ENCODE measurements around the gene RAVER2.
A peak's percentile ranks its signal among the peaks of the same experiment; 100 is the strongest.

RAVER2 gene

GRCh38 chr1:64877151-64877550 is 132.3 kb downstream of the RAVER2 start:
- no peak for DNase-seq (ENCODE audit: low read depth)

GRCh38 chr1:64877598-64877997 is 132.7 kb downstream of the RAVER2 start:
- no peak for DNase-seq (ENCODE audit: low read depth)

- no peak for DNase-seq (ENCODE audit: low read depth)
Measured at GRCh38 chr1:64878090-64878489, 133.2 kb downstream of the RAVER2 start.

GRCh38 chr1:64878931-64879611 is 134.2 kb downstream of the RAVER2 start:
- DNase-seq (ENCODE audit: low read depth): peak; percentile 55

GRCh38 chr1:64880449-64880848 is 135.6 kb downstream of the RAVER2 start:
- no peak for DNase-seq (ENCODE audit: low read depth)

- DNase-seq (ENCODE audit: low read depth): peak; percentile 42
Measured at GRCh38 chr1:64881281-64881680, 136.4 kb downstream of the RAVER2 start.
